GM19023 (cell line): ENCODE measurements around the gene RPGRIP1L.

Experiments
- ATAC-seq: cut with Tn5 transposase; IDR thresholded peaks from one replicate; pipeline ENCODE4 v1.9.1; 2021; ENCODE audit warnings: mild to moderate bottlenecking, moderate library complexity; ENCODE audit not compliant: unreplicated experiment

RPGRIP1L gene

GRCh38 chr16:53664724-53665345 is 38.8 kb downstream of the RPGRIP1L start:
- no peak for ATAC-seq

GRCh38 chr16:53662072-53662471 is 41.6 kb downstream of the RPGRIP1L start:
- no peak for ATAC-seq

- ATAC-seq, result no peak
Observed at GRCh38 chr16:53654946-53655345, 48.7 kb downstream of the RPGRIP1L start.

DNA sequence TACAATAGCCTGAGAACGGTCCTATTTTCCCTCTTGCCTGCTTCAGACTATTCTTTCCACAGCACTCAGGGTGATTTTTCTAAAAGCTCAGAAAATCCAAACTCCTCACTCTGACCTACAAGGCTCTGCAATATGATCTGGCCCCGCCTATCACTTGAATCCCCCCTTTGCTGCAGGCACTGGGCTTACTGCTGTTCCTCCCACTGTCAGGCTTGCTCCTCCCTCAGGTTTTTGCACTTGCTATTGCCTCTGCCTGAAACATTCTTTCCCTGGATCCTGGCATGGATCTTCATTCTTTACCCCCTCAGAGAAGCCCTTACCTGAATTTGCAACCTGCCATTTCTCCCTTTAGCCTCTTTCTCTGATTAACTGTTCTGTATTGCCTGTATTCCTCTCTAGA is 52.3 kb downstream of the RPGRIP1L start:
- no peak for ATAC-seq

GRCh38 chr16:53646506-53646905 is 57.2 kb downstream of the RPGRIP1L start:
- no peak for ATAC-seq

- no peak for ATAC-seq
Observed at GRCh38 chr16:53643474-53643873, 60.2 kb downstream of the RPGRIP1L start.

DNA sequence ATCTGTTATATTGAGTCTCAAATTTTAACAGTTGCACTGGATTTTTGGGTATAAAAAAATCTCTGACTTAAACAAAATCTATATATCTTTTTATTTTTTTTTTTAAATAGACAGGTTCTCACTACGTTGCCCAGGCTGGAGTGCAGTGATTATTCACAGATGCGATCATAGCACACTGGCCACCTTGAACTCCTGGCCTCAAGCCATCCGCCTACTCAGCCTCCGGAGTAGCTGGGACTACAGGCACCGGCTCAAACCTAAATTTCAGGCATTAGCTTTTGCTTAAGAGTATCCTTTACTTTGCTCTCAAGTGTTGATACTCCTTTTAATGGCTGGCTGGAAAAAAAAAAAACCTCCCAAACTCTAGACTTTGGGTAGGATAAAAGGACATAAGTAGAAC is 61.6 kb downstream of the RPGRIP1L start:
- no peak for ATAC-seq

- ATAC-seq, result no peak
Observed at GRCh38 chr16:53636978-53637377, 66.7 kb downstream of the RPGRIP1L start.

GRCh38 chr16:53632526-53632925 is 71.1 kb downstream of the RPGRIP1L start:
- no peak for ATAC-seq

GRCh38 chr16:53631236-53632025 is 72.2 kb downstream of the RPGRIP1L start:
- no peak for ATAC-seq

DNA sequence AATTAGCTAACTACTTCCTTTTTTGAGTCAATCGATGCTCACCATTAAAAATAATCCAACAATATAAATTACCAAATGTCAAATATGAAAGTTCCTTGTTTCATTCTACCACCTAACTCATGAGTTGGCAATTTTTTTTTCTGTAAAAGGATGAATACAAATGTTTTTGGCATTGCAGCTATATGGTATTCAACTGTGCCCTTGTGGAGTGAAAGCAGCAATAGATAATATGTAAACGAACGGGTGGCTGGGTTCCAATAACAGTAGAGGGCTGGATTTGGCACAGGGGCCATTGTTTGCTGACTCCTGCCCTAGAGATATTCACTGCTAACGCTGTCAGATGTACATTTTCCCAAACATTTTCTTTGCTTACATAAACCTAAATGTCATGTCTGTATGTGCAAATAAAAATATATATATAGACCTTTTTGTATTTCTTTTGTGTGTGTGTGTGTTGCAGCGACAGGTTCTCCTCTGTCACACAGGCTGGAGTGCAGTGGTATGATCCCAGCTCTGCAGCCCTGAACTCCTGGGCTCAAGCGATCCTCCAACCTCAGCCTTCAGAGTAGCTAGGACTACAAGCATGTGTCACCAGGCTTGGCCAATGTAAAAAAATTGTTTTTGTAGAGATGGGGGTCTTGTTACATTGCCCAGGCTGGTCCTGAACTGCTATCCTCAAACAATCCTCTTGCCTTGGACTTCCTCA is 73.9 kb downstream of the RPGRIP1L start:
- ATAC-seq, result no peak

GRCh38 chr16:53629151-53629550 is 74.5 kb downstream of the RPGRIP1L start:
- no peak for ATAC-seq

- no peak for ATAC-seq
Observed at GRCh38 chr16:53626811-53627210, 76.8 kb downstream of the RPGRIP1L start.

GRCh38 chr16:53626161-53626560 is 77.5 kb downstream of the RPGRIP1L start:
- ATAC-seq, result no peak

DNA sequence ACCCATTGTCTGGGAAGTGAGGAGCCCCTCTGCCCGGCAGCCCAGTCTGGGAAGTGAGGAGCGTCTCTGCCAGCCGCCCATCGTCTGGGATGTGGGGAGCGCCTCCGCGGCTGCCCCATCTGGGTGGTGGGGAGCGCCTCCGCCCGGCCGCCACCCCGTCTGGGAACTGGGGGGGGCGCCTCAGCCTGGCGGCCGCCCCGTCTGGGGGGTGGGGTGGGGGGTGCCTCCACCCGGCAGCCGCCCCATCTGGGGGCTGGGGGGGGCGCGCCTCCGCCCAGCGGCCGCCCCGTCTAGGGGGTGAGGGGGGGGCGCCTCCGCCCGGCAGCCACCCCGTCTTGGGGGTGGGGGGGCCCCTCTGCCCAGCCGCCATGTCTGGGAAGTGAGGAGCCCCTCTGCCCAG is 78.4 kb downstream of the RPGRIP1L start:
- no peak for ATAC-seq

- ATAC-seq, result no peak
Observed at GRCh38 chr16:53622315-53622714, 81.3 kb downstream of the RPGRIP1L start.

- no peak for ATAC-seq
Observed at GRCh38 chr16:53620476-53620875, 83.2 kb downstream of the RPGRIP1L start.

- no peak for ATAC-seq
Observed at GRCh38 chr16:53619235-53619634, 84.4 kb downstream of the RPGRIP1L start.

- no peak for ATAC-seq
Observed at GRCh38 chr16:53614346-53614745, 89.3 kb downstream of the RPGRIP1L start.

- ATAC-seq, result no peak
Observed at GRCh38 chr16:53612003-53612402, 91.7 kb downstream of the RPGRIP1L start.

DNA sequence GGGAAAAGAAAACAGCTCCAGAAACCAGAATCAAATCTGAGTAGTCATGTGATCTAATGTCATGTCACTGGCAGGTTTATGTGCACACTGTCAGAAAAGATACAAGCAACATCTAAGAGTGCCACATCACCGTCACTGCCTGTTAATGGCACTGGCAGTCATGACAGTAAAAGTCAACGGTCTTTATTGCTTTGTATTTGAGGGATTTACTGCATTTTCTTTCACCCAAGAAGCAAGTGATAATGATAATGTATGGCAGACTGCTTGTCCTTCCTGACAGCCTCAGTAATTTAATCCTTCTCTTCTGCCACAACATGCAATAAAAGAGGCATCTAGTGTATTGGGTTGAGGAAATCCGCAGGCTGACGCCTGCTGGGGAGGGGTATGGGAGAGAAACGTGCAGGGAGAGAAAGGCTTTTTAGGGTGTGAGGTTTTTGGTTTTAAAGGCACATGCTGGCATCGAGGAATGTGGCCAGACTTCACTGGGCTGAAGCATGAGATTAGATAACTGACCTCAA is 92.4 kb downstream of the RPGRIP1L start:
- no peak for ATAC-seq

DNA sequence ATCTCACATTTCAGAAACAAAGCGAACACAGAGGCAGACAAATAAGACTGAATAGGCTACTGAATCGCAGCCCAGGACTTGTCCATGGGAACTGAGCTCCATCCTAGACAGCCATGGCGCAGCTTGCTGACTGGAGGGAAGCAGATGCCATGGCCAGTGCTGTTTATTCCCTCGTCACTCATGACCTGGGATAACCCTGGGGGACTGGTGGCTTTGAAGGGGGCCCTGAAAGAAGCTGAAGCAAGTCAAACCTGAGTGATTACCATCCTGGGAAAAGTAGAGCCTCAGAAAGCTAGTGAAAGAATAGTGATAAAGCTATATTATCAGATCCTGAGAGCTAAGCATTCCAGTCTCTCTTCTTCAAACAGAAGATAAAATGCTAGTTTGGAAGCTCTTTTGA is 94.1 kb downstream of the RPGRIP1L start:
- ATAC-seq, result no peak
